H1 (cell line): ENCODE measurements around the gene REELD1.

Experiments used
- CTCF ChIP-seq, 3 experiments: IDR thresholded peaks; 1 replicate in 2 of 3; 2 replicates in 1 of 3; pipeline versions ENCODE4 v1.5.1 to v1.6.1; 2011; ENCODE audit warnings: low read length in 3 of 3, mild to moderate bottlenecking in 3 of 3, inconsistent platforms in 2 of 3, low read depth in 1 of 3, moderate library complexity in 1 of 3; ENCODE audit not compliant: insufficient read depth in 1 of 3; ENCODE audit errors: control extremely low read depth in 1 of 3
- JUND ChIP-seq: IDR thresholded peaks from 2 replicates; pipeline ENCODE4 v1.6.1; 2011; ENCODE audit warnings: mild to moderate bottlenecking, improper control_type of control experiment, low read length
- MAFK ChIP-seq: IDR thresholded peaks from 2 replicates; pipeline ENCODE4 v1.6.1; 2012; ENCODE audit warnings: low read depth, mild to moderate bottlenecking, improper control_type of control experiment, low read length
- SIRT6 ChIP-seq: IDR thresholded peaks from one replicate; pipeline ENCODE4 v1.7.1; 2012; ENCODE audit warnings: low read length, inconsistent platforms
- SP1 ChIP-seq: IDR thresholded peaks from 2 replicates; pipeline ENCODE4 v1.6.1; 2011; ENCODE audit warnings: low read depth, low read length

- TF ChIP-seq JUND = no peak
- no peak for TF ChIP-seq CTCF (IDR thresholded peaks at IDR 0.05; ENCODE audit: control extremely low read depth in 1 of 3, insufficient read depth in 1 of 3, low read depth in 1 of 3, low read length in 3 of 3)
- no peak for TF ChIP-seq MAFK
- no peak for TF ChIP-seq SP1
- no peak for TF ChIP-seq SIRT6
Observed at GRCh38 chr4:146222313-146222712, 8.0 kb downstream of the REELD1 start.
